LNCaP clone FGC (cell line): Measurements from ENCODE around the gene KRTAP5-6.

Source experiments
- DNase-seq: peaks from one replicate; pipeline ENCODE4 v3.0.0-alpha.2; 2011; ENCODE audit warnings: low read depth
- H3K4me3 ChIP-seq: 2 replicates; pipeline ENCODE4 v1.5.1; 2011; ENCODE audit warnings: mild to moderate bottlenecking, low read depth, low read length, control low read depth
- TF ChIP-seq, protein P1 (sequence below): IDR thresholded peaks from 2 replicates; pipeline ENCODE4 v1.5.1; 2012; ENCODE audit warnings: mild to moderate bottlenecking; ENCODE audit not compliant: control insufficient read depth, insufficient read depth; ENCODE audit errors: extremely low read depth

The KRTAP5-6 gene

DNA sequence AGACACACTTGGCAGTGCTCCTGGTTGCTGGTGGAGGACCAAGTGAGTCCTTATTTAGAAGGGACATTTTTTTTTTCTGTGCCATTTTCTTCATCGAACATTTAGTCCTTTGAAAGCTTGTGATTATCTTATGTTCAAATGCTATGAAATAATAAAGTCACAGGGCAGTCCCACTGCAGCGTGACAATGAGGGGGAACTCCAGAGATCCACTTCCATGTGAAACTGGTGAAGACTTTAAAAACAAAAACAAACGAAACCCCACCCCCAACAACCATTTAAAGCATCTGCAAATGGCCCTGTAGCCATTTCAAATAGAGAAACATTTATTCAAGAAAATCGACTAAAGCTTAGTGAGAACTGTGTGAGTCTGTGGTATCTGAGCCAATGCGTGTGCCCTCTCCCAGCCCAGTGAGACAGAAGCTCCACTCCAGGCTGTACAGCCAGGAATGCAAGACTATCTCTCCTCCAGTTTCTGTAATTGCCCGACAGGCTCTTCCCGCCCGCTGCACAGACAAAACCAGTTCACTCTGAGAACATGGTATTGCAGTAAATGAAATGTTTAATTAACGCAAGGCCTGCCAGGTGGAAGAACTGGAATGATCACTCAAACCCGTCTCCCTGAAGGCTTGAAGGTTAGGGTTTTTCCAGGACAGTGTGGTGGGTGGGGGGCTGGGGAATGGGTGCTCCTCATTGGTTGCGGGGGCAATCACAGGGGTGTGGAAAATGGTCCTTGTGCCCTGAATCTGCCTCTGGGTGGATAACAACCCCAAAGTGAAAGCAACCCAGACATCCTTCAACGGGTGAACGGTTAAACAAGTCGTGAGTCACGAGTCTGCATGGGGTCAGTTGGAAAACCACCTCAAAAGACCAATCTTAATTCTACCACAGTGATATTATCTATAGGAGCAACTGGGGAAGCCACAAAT is 8.4 kb downstream of the KRTAP5-6 start:
- TF ChIP-seq, protein P1, sequence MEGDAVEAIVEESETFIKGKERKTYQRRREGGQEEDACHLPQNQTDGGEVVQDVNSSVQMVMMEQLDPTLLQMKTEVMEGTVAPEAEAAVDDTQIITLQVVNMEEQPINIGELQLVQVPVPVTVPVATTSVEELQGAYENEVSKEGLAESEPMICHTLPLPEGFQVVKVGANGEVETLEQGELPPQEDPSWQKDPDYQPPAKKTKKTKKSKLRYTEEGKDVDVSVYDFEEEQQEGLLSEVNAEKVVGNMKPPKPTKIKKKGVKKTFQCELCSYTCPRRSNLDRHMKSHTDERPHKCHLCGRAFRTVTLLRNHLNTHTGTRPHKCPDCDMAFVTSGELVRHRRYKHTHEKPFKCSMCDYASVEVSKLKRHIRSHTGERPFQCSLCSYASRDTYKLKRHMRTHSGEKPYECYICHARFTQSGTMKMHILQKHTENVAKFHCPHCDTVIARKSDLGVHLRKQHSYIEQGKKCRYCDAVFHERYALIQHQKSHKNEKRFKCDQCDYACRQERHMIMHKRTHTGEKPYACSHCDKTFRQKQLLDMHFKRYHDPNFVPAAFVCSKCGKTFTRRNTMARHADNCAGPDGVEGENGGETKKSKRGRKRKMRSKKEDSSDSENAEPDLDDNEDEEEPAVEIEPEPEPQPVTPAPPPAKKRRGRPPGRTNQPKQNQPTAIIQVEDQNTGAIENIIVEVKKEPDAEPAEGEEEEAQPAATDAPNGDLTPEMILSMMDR: no peak
- peak; percentile 22 for DNase-seq
- no peak overlapping the region for H3K4me3 ChIP-seq

DNA sequence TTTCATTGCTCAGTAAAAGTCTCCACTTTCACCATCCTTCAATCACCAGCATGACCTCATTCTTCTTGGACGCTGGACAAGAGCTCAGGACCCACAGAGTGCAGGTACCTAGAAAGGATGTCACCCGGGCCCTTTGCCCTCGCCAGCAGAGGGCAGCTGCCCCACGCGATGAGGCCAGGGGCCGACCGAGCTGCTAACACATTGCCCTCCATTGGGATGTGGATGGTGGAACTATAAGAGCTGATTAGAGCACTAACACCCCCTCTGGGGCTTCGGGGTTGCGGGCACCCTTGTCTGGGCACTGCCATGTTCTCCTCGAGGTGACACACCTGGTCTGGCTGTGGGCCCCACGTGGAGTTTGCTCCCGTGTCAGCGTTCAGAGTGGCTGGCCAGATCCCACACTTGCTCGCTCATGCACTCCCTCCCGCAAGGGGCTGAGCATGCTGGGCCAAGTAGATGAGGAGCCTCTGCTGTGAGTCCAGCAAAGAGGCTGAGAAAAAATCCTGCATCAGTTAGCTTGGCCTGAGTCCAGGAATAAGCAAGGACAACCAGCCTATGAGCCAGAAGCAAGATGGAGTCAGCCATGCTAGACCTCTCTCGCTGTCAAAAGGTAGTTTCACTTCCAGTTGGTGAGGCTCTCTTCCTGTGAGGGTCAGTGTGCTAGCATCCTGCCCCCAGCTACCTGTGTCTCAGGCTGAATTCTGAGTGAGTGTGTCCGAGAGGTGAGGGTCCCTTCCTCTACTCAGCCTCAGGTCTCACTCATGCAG is 9.8 kb downstream of the KRTAP5-6 start:
- DNase-seq: no peak
- TF ChIP-seq, protein P1: no peak
- no peak overlapping the region for H3K4me3 ChIP-seq

DNA sequence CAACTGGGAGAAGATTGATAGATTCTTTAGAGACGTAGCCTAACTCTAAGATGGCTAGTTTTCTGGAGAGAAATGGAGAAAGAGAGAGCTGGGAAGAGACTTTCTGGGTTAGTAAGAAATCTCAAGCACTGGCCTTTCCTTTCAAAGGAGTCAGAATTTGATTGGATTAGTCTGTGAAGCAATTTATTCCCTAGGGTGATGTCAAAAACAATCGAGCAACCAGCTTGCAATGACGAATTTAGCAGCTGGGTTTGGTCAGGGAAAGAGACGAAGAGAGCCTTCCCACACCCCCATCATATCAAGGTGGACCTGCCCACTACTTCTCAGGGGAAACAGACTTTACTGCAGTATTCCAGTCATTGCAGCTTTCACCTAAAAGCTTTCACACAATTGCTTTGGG is 10.8 kb downstream of the KRTAP5-6 start:
- no peak overlapping the region for H3K4me3 ChIP-seq
- TF ChIP-seq, protein P1: no peak
- DNase-seq: no peak

DNA sequence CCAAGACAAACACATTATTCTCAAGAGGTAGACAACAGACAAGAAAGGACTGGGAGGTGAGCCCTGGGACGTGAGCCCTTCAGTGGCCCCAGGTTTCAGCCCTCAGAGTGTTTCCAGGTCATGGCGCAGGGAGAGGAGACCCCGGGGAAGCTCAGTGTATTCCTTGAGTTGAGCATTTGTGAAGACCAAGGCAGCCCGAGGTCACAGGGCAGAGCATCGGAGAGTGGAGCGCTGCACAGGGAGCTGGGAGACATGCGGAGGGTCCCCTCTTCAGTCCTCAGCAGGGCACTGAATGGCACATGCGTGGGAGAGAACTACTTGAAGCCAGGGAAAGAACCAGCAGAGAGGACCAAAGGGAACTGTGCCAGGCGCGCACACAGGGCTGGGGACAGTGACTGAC is 11.7 kb downstream of the KRTAP5-6 start:
- H3K4me3 ChIP-seq: no peak overlapping the region
- TF ChIP-seq, protein P1: no peak
- DNase-seq: no peak

DNA sequence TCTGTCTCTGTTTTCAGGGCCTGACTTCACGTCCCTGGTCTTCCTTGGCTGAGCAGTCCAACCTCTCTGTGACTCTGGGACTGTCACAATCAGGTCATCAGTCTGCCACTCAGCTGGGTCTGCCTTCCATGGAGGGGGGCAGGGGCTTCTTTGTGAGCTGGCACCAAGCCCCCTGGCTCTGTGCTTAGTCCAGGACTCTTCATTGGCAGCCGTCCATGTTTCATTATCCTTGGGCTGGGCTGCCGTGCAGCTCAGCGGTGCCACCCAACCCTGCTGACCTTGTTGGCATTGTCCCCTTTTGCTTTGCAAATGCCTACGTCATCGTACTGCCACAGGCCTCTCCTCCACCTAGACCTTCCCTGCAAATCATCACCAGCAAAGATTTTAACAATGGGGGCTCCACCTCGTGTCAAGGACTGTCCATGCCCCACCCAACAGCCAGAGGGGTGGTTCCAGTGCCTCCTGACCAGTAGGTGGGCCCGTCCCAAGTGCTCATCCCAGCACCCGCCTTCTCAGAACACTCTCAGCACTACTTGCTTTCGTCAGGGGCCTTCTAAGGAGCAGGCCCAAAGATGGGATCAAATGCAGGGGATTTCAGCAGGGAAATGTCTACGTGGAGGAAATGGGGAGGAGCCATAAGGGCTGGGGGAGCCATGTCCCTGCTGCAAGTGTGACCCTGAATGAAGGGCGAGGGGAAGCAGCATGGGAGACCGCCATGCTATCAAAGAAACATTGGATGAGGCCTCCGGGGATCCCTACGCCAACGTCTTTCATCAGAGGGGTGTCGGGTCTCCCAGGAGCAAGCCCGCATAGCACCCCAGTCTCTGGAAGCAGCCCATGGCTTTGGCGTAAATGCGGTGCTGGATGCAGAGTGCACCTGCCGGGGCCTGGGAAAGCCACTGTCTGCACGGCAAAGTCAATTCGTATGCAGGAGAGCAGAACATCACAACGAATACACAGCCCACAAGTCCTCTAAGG is 18.2 kb downstream of the KRTAP5-6 start:
- H3K4me3 ChIP-seq: no peak overlapping the region
- no peak for DNase-seq
- TF ChIP-seq, protein P1: no peak

DNA sequence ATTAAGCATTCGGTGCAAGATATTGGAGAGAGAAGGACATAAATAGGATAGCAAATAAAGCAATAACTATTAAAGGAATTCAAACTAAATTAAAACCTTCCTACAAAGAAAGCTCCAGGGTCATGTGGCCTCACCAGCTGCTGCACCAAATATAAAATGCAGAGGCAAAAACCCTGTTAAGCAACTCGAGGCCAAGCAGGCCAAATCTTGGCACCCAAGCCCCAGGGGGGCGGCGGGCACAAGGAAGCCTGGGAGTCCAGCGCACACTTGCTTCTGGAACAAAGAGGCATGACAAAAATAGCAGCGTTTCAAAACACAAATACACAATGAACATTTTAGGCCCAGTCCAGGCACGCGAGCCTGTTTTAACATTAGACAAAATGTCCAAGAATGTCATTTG is 20.8 kb downstream of the KRTAP5-6 start:
- no peak for DNase-seq
- TF ChIP-seq, protein P1: no peak
- H3K4me3 ChIP-seq: no peak overlapping the region
